AG04449 (cell line): Measurements from ENCODE around the gene PRELID1.
A peak's percentile ranks its signal among the peaks of the same experiment; 100 is the strongest.

Source experiments
- CTCF ChIA-PET: fragments of 350-600 bp; formaldehyde crosslinking; extraction: SDS; loops from one replicate; lab custom pipeline; 2021; ENCODE audit warnings: antibody characterized with exemption; lab: Yijun Ruan, JAX
- POLR2A ChIA-PET: fragments of 400-600, 350-600 bp; formaldehyde crosslinking; extraction: SDS; loops from one replicate; lab custom pipeline; 2020; ENCODE audit warnings: antibody characterized with exemption, inconsistent platforms; lab: Yijun Ruan, JAX
- DNase-seq: peaks from one replicate; pipeline ENCODE4 v3.0.0-alpha.2; 2010; ENCODE audit warnings: low read depth, low spot score
- H3K4me3 ChIP-seq: 2 replicates; pipeline ENCODE4 v1.5.1; 2011; ENCODE audit warnings: low read depth, mild to moderate bottlenecking, control low read depth, low read length
- CTCF ChIP-seq: IDR thresholded peaks from one replicate; pipeline ENCODE4 v1.5.1; 2011; ENCODE audit warnings: mild to moderate bottlenecking, moderate library complexity, low read length, control low read depth, inconsistent platforms; ENCODE audit not compliant: insufficient read depth; ENCODE audit errors: missing control alignments

PRELID1 gene

GRCh38 chr5:177306674-177307543, 3.3 kb downstream of the PRELID1 start:
- no peak overlapping the region for H3K4me3 ChIP-seq
- TF ChIP-seq CTCF = no peak
- ChIA-PET CTCF (interaction anchor here (1.2 to 17.1 kb wide), 6 partner anchors 9 to 194 kb away, joined by 3 to 261 read pairs (median 37); partner anchors contain the start of genes LMAN2 and PRR7), POLR2A (no interaction called here)
- DNase-seq = no peak

GRCh38 chr5:177307544-177308363, 4.2 kb downstream of the PRELID1 start:
- DNase-seq = no peak
- ChIA-PET POLR2A (no interaction called here), CTCF (interaction anchor here (0.9 to 17.1 kb wide), 14 partner anchors 8 to 195 kb away, joined by 3 to 261 read pairs (median 27); partner anchors contain the start of genes LMAN2, PDLIM7 and PRR7)
- no peak for TF ChIP-seq CTCF
- no peak overlapping the region for H3K4me3 ChIP-seq

GRCh38 chr5:177308740-177309139, 5.1 kb downstream of the PRELID1 start:
- TF ChIP-seq CTCF = no peak
- CTCF ChIA-PET = interaction anchor here (0.9 to 17.1 kb wide), 26 partner anchors 10 to 237 kb away, joined by 3 to 261 read pairs (median 5); partner anchors contain the start of genes GRK6, LMAN2, PDLIM7 and PRR7
- no peak overlapping the region for H3K4me3 ChIP-seq
- DNase-seq = no peak
- POLR2A ChIA-PET = interaction anchor here (0.5 to 2.1 kb wide), 2 partner anchors 184 to 187 kb away, joined by 3 to 15 read pairs; partner anchors contain the start of gene PDLIM7

- DNase-seq = no peak
- H3K4me3 ChIP-seq = peak overlapping the region; percentile 18
- peak; percentile 90 for TF ChIP-seq CTCF
- CTCF ChIA-PET = interaction anchor here (0.6 to 17.1 kb wide), 46 partner anchors 8 to 238 kb away, joined by 3 to 261 read pairs (median 4); partner anchors contain the start of genes GRK6, LMAN2, PDLIM7 and PRR7
- POLR2A ChIA-PET = interaction anchor here (2.1 kb wide), 1 partner anchor 187 kb away, joined by 15 read pairs; the partner anchor contains the start of gene PDLIM7
Measured at GRCh38 chr5:177309351-177310191, 6.0 kb downstream of the PRELID1 start.

- peak overlapping the region; percentile 68 for H3K4me3 ChIP-seq
- ChIA-PET POLR2A (interaction anchor here (2.1 kb wide), 1 partner anchor 186 kb away, joined by 15 read pairs; the partner anchor contains the start of gene PDLIM7), CTCF (interaction anchor here (0.6 to 17.1 kb wide), 37 partner anchors 9 to 238 kb away, joined by 3 to 261 read pairs (median 4); partner anchors contain the start of genes GRK6, LMAN2, PDLIM7 and PRR7)
- no peak for TF ChIP-seq CTCF
- no peak for DNase-seq
Measured at GRCh38 chr5:177310332-177310731, 6.7 kb downstream of the PRELID1 start.
